Measurements from ENCODE around the gene SSPN. TPM values are rescaled to one million over a fixed set of nuclear protein-coding genes. Genes with fewer than 3 reads are reported as not detected.

The SSPN gene
- total RNA-seq, 4 donors from 2014 or later = 13.9 to 27.3 (median 20.1) TPM

DNA sequence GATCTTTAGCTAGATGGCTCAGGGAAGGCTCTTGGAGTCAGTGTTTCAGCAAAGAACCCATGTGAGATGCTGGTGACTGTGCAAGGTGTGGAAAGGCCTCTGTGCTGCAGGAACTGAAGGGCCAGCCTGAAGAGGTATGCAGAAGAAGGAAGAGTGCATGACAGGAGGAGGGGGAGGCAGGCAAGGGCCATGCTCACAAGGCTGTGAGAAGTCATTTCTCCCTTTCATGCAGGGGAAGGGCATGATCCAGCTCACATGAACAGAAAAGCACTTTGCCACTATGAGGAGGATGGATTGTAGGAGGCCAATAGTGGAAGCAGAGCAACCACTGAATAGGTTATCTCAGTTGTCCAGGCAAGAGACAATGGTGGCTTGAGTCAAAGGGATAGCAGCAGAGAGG is 83.7 kb downstream of the SSPN start:
- TF ChIP-seq, protein P1, sequence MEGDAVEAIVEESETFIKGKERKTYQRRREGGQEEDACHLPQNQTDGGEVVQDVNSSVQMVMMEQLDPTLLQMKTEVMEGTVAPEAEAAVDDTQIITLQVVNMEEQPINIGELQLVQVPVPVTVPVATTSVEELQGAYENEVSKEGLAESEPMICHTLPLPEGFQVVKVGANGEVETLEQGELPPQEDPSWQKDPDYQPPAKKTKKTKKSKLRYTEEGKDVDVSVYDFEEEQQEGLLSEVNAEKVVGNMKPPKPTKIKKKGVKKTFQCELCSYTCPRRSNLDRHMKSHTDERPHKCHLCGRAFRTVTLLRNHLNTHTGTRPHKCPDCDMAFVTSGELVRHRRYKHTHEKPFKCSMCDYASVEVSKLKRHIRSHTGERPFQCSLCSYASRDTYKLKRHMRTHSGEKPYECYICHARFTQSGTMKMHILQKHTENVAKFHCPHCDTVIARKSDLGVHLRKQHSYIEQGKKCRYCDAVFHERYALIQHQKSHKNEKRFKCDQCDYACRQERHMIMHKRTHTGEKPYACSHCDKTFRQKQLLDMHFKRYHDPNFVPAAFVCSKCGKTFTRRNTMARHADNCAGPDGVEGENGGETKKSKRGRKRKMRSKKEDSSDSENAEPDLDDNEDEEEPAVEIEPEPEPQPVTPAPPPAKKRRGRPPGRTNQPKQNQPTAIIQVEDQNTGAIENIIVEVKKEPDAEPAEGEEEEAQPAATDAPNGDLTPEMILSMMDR (IDR thresholded peaks at IDR 0.05; ENCODE audit: low read depth) = no peak

- TF ChIP-seq, protein P1 (IDR thresholded peaks at IDR 0.05; ENCODE audit: low read depth) = no peak
Measured at GRCh38 chr12:26279908-26280307, 84.5 kb downstream of the SSPN start.

DNA sequence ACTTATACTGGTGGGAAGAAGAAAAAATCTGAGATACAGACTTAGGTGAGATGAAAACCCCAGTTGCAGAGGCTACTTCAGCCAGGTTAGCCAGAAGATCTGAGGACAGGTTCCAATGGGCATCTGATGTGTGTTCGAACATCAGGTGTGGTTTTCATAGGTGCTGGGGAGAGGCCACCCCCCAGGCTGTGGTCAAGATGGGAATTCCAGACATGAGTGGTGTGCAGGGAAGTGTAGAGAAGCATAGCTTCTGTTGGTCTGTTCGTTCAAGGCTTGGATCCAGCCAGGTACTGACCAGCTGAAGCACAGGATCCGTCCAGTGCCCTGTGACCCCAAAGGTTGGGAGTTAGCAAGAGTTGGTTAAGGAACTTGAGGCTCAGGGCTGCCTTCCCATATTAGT is 85.5 kb downstream of the SSPN start:
- TF ChIP-seq, protein P1 (IDR thresholded peaks at IDR 0.05; ENCODE audit: low read depth) = no peak

DNA sequence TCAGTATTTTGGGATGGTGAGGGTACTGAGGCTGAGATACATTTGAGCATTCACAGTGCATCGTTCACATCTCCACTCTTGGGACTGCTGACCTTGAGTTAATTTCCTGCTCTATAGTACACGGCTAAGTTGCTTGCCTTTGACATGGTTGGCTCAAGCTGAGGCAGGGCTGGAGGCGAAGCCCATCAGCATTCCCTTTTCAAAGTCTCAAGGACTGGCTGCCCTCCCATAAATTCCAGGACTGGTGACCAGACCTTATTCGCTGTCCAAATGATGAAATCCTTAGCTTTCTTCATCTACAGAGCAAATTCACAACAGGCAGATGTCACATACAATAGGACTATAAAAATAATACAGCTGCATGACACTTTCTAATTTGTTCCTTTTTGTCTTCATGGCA is 85.9 kb downstream of the SSPN start:
- TF ChIP-seq, protein P1 (IDR thresholded peaks at IDR 0.05; ENCODE audit: low read depth) = no peak

DNA sequence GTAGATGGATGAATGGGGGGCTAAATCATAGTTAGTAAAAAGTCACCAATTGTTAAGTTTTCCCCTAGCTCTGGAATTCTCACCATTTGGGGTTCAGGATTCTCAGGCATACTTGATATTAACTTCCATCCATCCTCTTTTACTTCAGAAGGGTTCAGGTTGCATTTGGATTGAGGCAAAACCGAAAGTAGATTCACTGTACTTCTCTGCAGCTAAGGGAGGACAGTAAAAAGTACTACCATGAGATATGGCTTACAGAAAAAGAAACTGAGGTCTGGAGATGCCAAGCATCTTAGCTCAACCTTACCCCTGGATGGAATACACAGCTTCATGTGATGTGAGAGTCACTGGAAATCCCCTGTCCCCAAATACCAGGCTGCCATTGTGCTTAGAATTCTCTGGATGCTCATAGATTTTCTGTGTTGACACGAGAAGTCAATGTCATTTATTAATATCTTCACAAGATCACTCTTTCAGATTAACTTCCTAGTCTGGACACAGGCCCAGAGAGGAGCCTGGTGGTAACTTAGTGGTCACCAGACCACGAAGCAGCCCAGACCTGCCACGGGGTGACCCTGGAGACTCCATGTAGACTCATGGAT is 87.1 kb downstream of the SSPN start:
- TF ChIP-seq, protein P1 (IDR thresholded peaks at IDR 0.05; ENCODE audit: low read depth) = no peak

DNA sequence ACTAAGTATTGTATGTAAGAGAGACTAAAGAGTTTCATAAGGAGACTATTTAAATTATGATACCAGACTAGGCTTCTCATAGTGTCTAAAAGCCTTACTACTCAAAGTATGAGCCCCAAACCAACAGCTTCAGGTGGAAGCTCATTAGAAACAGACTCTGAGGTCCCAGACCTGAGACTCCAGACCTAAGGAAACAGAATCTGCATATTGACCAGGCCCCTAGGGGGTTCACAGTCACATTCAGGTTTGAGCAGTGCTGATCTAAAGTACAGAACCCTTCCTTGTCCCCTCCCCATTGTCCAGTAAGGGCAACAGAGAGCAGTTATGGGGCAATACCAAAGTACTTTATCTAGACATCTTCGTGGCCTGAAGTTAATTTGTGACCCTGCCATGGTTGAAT is 87.7 kb downstream of the SSPN start:
- TF ChIP-seq, protein P1 (IDR thresholded peaks at IDR 0.05; ENCODE audit: low read depth) = no peak

GRCh38 chr12:26283617-26284016 is 88.2 kb downstream of the SSPN start:
- TF ChIP-seq, protein P1 (IDR thresholded peaks at IDR 0.05; ENCODE audit: low read depth) = no peak
